HepG2 (cell line): ENCODE data around the gene SYT9. TPM values are rescaled to one million over a fixed set of nuclear protein-coding genes. Genes with fewer than 3 reads are reported as not detected.

Source experiments
- ATAC-seq: fragments of 200-7000 bp; cut with Tn5 transposase; 3 replicates; pipeline ENCODE4 v1.9.1; 2020; ENCODE audit warnings: mild to moderate bottlenecking, moderate library complexity
- BruUV-seq: library from RNA; stranded (reverse); fragments of 400-500 nt; replicated peaks from 2 replicates; lab custom pipeline; 2021; lab: Mats Ljungman, UMichigan
- CTCF ChIA-PET: fragments of 300-600 bp; formaldehyde crosslinking; extraction: SDS; loops from one replicate; lab custom pipeline; 2021; ENCODE audit warnings: low total read pairs, inconsistent platforms, low intra/inter-chr PET ratio; lab: Yijun Ruan, JAX
- POLR2A ChIA-PET: fragments of 350-600 bp; sonication (Branson Sonifier 250); formaldehyde crosslinking; loops from one replicate; lab custom pipeline; 2020; ENCODE audit warnings: antibody characterized with exemption, inconsistent platforms; lab: Yijun Ruan, JAX
- DNase-seq: peaks from one replicate; pipeline ENCODE4 v3.0.0-alpha.2; 2015; ENCODE audit warnings: low spot score
- FAIRE-seq: peaks from 3 replicates; lab custom pipeline; 2011; peaks lifted over from hg19 to GRCh38; lab: Jason Lieb, UNC
- H2AFZ ChIP-seq: one replicate; pipeline ENCODE4 v1.6.1; 2011; ENCODE audit warnings: low read length, inconsistent platforms
- H3K27ac ChIP-seq: fragments of 300-600 bp; 3 replicates; pipeline ENCODE4 v1.8.0; 2011; ENCODE audit warnings: mixed run types, mild to moderate bottlenecking, mixed read lengths, low read length, inconsistent platforms; ENCODE audit not compliant: insufficient read depth; ENCODE audit errors: extremely low read length
- H3K27me3 ChIP-seq, 2 experiments: fragments of 200-600 bp in 1 of 2; 2 replicates in 1 of 2; 3 replicates in 1 of 2; pipeline versions ENCODE4 v1.6.0 to v1.8.0; 2011; ENCODE audit warnings: low read length in 2 of 2, mild to moderate bottlenecking in 2 of 2, moderate library complexity in 2 of 2, inconsistent platforms in 1 of 2; ENCODE audit not compliant: insufficient read depth in 2 of 2, control insufficient read depth in 1 of 2
- H3K36me3 ChIP-seq, 2 experiments: fragments of 200-600 bp in 1 of 2; replicated peaks in 1 of 2; 2 replicates in 1 of 2; 3 replicates in 1 of 2; pipeline versions ENCODE4 v1.5.1 to v1.8.0; 2011; ENCODE audit warnings: low read length in 2 of 2, inconsistent platforms in 1 of 2; ENCODE audit not compliant: insufficient read depth in 2 of 2, control insufficient read depth in 1 of 2
- H3K4me1 ChIP-seq: 2 replicates; pipeline ENCODE4 v1.5.1; 2012; ENCODE audit warnings: low read length, inconsistent platforms; ENCODE audit not compliant: insufficient read depth
- H3K4me2 ChIP-seq: 2 replicates; pipeline ENCODE4 v1.6.0; 2011; ENCODE audit warnings: low read depth, low read length, inconsistent platforms
- H3K4me3 ChIP-seq, 3 experiments: fragments of 200-600 bp in 1 of 3; sonication (generic), shearing (Covaris generic) in 1 of 3; replicated peaks in 1 of 3; 2 replicates each; pipeline ENCODE4 v1.5.1; 2011 to 2016; ENCODE audit warnings: low read length in 3 of 3, inconsistent platforms in 2 of 3, low read depth in 2 of 3, mild to moderate bottlenecking in 2 of 3, control low read depth in 1 of 3, mixed read lengths in 1 of 3; ENCODE audit not compliant: insufficient read depth in 1 of 3
- H3K79me2 ChIP-seq: one replicate; pipeline ENCODE4 v1.6.1; 2011; ENCODE audit warnings: low read length, inconsistent platforms; ENCODE audit not compliant: insufficient read depth
- H3K9ac ChIP-seq: 2 replicates; pipeline ENCODE4 v1.6.0; 2011; ENCODE audit warnings: mild to moderate bottlenecking, low read depth, low read length, inconsistent platforms; ENCODE audit not compliant: insufficient read depth
- H3K9me3 ChIP-seq: 2 replicates; pipeline ENCODE4 v1.5.1; 2012; ENCODE audit warnings: mild to moderate bottlenecking, low read length
- H4K20me1 ChIP-seq: 2 replicates; pipeline ENCODE4 v1.6.0; 2011; ENCODE audit warnings: inconsistent platforms, mild to moderate bottlenecking, low read length, moderate library complexity; ENCODE audit not compliant: insufficient read depth
- AKNA ChIP-seq: sonication (generic); formaldehyde crosslinking; IDR thresholded peaks from 2 replicates; pipeline ENCODE4 v1.4.0; 2020; ENCODE audit warnings: missing genetic modification reagents, borderline replicate concordance
- ATF7 ChIP-seq, 2 experiments: fragments of 450-650 bp in 1 of 2; sonication (generic) in 1 of 2; formaldehyde crosslinking in 1 of 2; IDR thresholded peaks; 2 replicates each; pipeline versions ENCODE4 v1.4.0 to v1.6.1; 2016 to 2020; ENCODE audit warnings: antibody characterized with exemption in 1 of 2, mild to moderate bottlenecking in 1 of 2, missing genetic modification reagents in 1 of 2
- HMGXB4 ChIP-seq, 2 experiments: sonication (generic) in 1 of 2; formaldehyde crosslinking in 1 of 2; IDR thresholded peaks; 2 replicates each; pipeline versions ENCODE4 v1.4.0 to v1.6.1; 2018 to 2020; ENCODE audit warnings: missing genetic modification reagents in 2 of 2, borderline replicate concordance in 1 of 2, low read depth in 1 of 2, mild to moderate bottlenecking in 1 of 2, missing biosample characterization in 1 of 2
- NFATC3 ChIP-seq: sonication (generic); formaldehyde crosslinking; IDR thresholded peaks from 2 replicates; pipeline ENCODE4 v1.5.1; 2020; ENCODE audit warnings: mild to moderate bottlenecking, missing genetic modification reagents
- SNAI1 ChIP-seq: sonication (generic); formaldehyde crosslinking; IDR thresholded peaks from 2 replicates; pipeline ENCODE4 v1.5.0; 2020; ENCODE audit warnings: mild to moderate bottlenecking, missing genetic modification reagents, borderline replicate concordance
- TRIM24 ChIP-seq: sonication (generic); formaldehyde crosslinking; IDR thresholded peaks from 2 replicates; pipeline ENCODE4 v1.8.0; 2022; ENCODE audit warnings: mild to moderate bottlenecking, missing genetic modification reagents
- ZNF343 ChIP-seq: sonication (generic); formaldehyde crosslinking; IDR thresholded peaks from 2 replicates; pipeline ENCODE4 v1.4.0; 2020; ENCODE audit warnings: mild to moderate bottlenecking, missing genetic modification reagents
- WGBS: methylation state at CpG from one replicate; pipeline ENCODE4 v1.1.6; 2017; ENCODE audit warnings: low lambda C conversion rate; 5-methylcytosine and 5-hydroxymethylcytosine counted together
- in situ Hi-C: cut with HindIII; loops from 2 replicates; pipeline ENCODE4 v1.10.0; 2017; ENCODE audit warnings: low pct_unique_long_range_greater_than_20kb; ENCODE audit not compliant: extremely low pct_ligation_motif_present
- intact Hi-C: fragments of 100-400 bp; cut with micrococcal nuclease; formaldehyde crosslinking; loops from one replicate; pipeline ENCODE4 v1.10.0; 2022; ENCODE audit not compliant: unreplicated experiment
- polyA plus RNA-seq, 8 experiments: library from polyadenylated mRNA; depleted of rRNA in 3 of 8; stranded (reverse) in 7 of 8; unstranded in 1 of 8; fragments of >200 nt; fragmentation: Illumina TruSeq in 4 of 8; extraction: Trizol in 4 of 8; gene quantifications; 2 replicates each; pipeline versions ENCODE4 v1.2.1 to v1.2.3, GENCODE V29; 2011 to 2016; ENCODE audit warnings: low read depth in 4 of 8, missing spikeins in 1 of 8, mixed read lengths in 1 of 8; ENCODE audit not compliant: insufficient read depth in 1 of 8
- total RNA-seq, 5 experiments: library from RNA; depleted of rRNA; stranded (reverse); fragments of >200 nt; fragmentation: Illumina TruSeq; extraction: Trizol; gene quantifications; 2 replicates each; pipeline ENCODE4 v1.2.3, GENCODE V29; 2016; ENCODE audit warnings: low read depth in 1 of 5

SYT9 gene
- total and polyA plus RNA-seq, 2 of the 13 experiments (the other 11 are each of a cell fraction or from before 2014, with no cell fraction given): not detected

DNA sequence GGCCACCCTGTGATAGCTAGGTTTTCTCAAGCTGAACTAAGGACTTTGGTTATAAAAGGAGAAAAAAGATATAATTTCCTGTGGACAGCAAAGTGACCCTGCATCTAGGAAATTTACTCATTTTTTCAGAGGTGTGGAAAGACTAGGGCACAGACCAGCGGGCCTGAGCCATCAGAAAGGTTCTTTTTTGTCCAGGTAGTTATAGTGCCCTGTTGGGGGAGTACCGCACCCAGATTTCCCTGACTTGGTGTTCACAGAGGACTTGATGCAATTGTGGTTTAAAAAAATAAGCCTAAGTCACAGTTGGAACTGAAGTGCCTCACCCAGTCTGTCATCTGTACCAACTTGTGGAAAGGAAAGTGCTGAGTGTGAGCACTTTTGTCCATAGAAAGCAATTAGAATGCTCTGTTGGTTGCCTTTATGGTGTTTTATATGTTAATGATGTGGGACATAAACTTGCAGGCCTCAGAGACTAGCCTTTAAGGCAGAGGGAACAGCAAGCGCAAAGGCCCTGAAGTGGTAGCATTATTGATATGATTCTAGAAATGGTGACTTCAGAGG, 3.1 kb downstream of the SYT9 start (continued):
- no peak for TF ChIP-seq HMGXB4 (CRISPR knock-in tag; IDR thresholded peaks at IDR 0.05; ENCODE audit: borderline replicate concordance in 1 of 2, low read depth in 1 of 2)
- no peak for TF ChIP-seq NFATC3 (CRISPR knock-in tag)
- no peak for TF ChIP-seq TRIM24 (CRISPR knock-in tag)
- TF ChIP-seq SNAI1 (CRISPR knock-in tag): no peak

GRCh38 chr11:7256943-7257342, 5.2 kb downstream of the SYT9 start:
- no peak for DNase-seq
- 0% methylated on average over 2 of the region's 2 CpGs for WGBS
- no peak overlapping the region for H3K27ac ChIP-seq
- no peaks in the 10 kb centered on the region for H3K9me3 ChIP-seq
- TF ChIP-seq ZNF343 (CRISPR knock-in tag) (no peak), ATF7 (IDR thresholded peaks at IDR 0.05) (no peak), ATF7 (CRISPR knock-in tag; IDR thresholded peaks at IDR 0.05) (no peak), AKNA (no peak)
- no peaks in the 10 kb centered on the region for H3K4me1 ChIP-seq
- peaks cover 3 to 28% of the 10 kb centered on the region in 2 experiments; a peak in 4 of 5 replicates for H3K27me3 ChIP-seq
- no peak overlapping the region for H3K9ac ChIP-seq
- no peak overlapping the region for H2AFZ ChIP-seq
- ChIA-PET CTCF (no interaction called here), POLR2A (no interaction called here)
- no peaks in the 10 kb centered on the region for H3K79me2 ChIP-seq
- H3K4me3 ChIP-seq: no peak overlapping the region
- BruUV-seq: no TSS peak
- no peak for ATAC-seq
- no peak overlapping the region for H3K4me2 ChIP-seq
- H3K36me3 ChIP-seq: no peaks in the 10 kb centered on the region
- intact Hi-C loops: no loop called here
- in situ Hi-C loops: no loop called here
- no peaks in the 10 kb centered on the region for H4K20me1 ChIP-seq
- FAIRE-seq: no peak
